Right lobe of liver (tissue), 6 donors: ENCODE data around the gene RNF146. TPM values are rescaled to one million over a fixed set of nuclear protein-coding genes. Genes with fewer than 3 reads are reported as not detected.
A peak's percentile ranks its signal among the peaks of the same experiment; 100 is the strongest.

Source experiments
- ATAC-seq, 4 donors: fragments of 200-7000 bp; cut with Tn5 transposase; one replicate each; pipeline ENCODE4 v1.9.1; 2020; ENCODE audit warnings: mild to moderate bottlenecking in 4 of 4, moderate library complexity in 4 of 4
- DNase-seq, 3 donors: peaks; one replicate each; pipeline ENCODE4 v3.0.0-alpha.2; 2020
- H3K27ac ChIP-seq, 3 donors: fragments of 200-600 bp; one replicate each; pipeline ENCODE4 v1.8.0; 2022
- H3K27me3 ChIP-seq, 2 donors: fragments of 200-600 bp; one replicate each; pipeline ENCODE4 v1.8.0; 2022
- H3K36me3 ChIP-seq, 4 donors: fragments of 200-600 bp; sonication (generic) in 1 of 4; one replicate each; pipeline versions ENCODE4 v1.5.1 to v1.8.0; 2017 to 2022; ENCODE audit warnings: control low read depth in 1 of 4
- H3K4me1 ChIP-seq, 4 donors: fragments of 200-600 bp; sonication (generic) in 1 of 4; one replicate each; pipeline versions ENCODE4 v1.5.1 to v1.8.0; 2017 to 2022; ENCODE audit warnings: control low read depth in 1 of 4
- H3K4me3 ChIP-seq, 3 donors: fragments of 200-600 bp; one replicate each; pipeline ENCODE4 v1.8.0; 2022
- H3K9me3 ChIP-seq, 4 donors: fragments of 200-600 bp; sonication (generic) in 1 of 4; one replicate each; pipeline versions ENCODE4 v1.5.1 to v1.8.0; 2017 to 2022; ENCODE audit warnings: control low read depth in 1 of 4
- CTCF ChIP-seq, 4 donors: fragments of 200-600 bp in 3 of 4; fragments of 450-650 bp in 1 of 4; IDR thresholded peaks; one replicate each; pipeline versions ENCODE4 v1.5.1 to v1.8.0; 2016 to 2022; ENCODE audit warnings: antibody characterized with exemption in 4 of 4, mild to moderate bottlenecking in 2 of 4
- POLR2A ChIP-seq: fragments of 450-650 bp; IDR thresholded peaks from one replicate; pipeline ENCODE4 v1.6.1; 2017; ENCODE audit warnings: antibody characterized with exemption, mild to moderate bottlenecking
- WGBS: methylation state at CpG from one replicate; pipeline ENCODE4 v1.1.6; 2018; ENCODE audit warnings: low coverage, low lambda C conversion rate; ENCODE audit not compliant: insufficient coverage; ENCODE audit errors: missing lambda C conversion rate; 5-methylcytosine and 5-hydroxymethylcytosine counted together
- intact Hi-C, 2 donors: fragments of 100-400 bp; cut with DNase I; formaldehyde crosslinking; loops; one replicate each; pipeline versions ENCODE4 v1.11.2 to v1.14.1; 2022
- total RNA-seq, 6 experiments: library from RNA; depleted of rRNA in 2 of 6; stranded (reverse); fragments of >200 nt in 2 of 6; fragmentation: NEBNext Ultra II Directional in 3 of 6; extraction: Animal tissue kit (Norgen Biotek cat#: 25700) in 3 of 6; gene quantifications; one replicate each; pipeline versions ENCODE4 v1.1.0 to v1.2.4, GENCODE V29; 2016 to 2023
- donor health status: DM: no; HTN: yes; CAD: no.
- donor health status: DM: no; HTN: no; CAD: no.
- donor health status: DM: no; HTN: no; CAD: no.
- donor health status: DM: no; HTN: yes; CAD: no.
- donor health status: DM: no; HTN: yes; CAD: no.

The RNF146 gene
- total RNA-seq, 6 experiments from 2014 or later, result 12.8 to 19.5 (median 14.9) TPM

GRCh38 chr6:127277878-127278843 is 11.5 kb downstream of the RNF146 start:
- DNase-seq, result no peak
- no peaks in the 10 kb centered on the region for H3K27me3 ChIP-seq
- no peaks in the 10 kb centered on the region for H3K9me3 ChIP-seq
- H3K27ac ChIP-seq, result peak overlapping the region; percentile 35 to 89 (median 84)
- no peak for TF ChIP-seq CTCF (IDR thresholded peaks at IDR 0.05)
- TF ChIP-seq POLR2A, result no peak
- WGBS, result 30% methylated on average over 3 of the region's 3 CpGs
- H3K4me3 ChIP-seq, result no peak overlapping the region
- peaks cover 0 to 29% (median 6%) of the 10 kb centered on the region in 4 donors for H3K36me3 ChIP-seq
- peak; percentile 80 to 91 (median 88) for ATAC-seq
- peaks cover 0 to 28% (median 10%) of the 10 kb centered on the region in 4 donors for H3K4me1 ChIP-seq
- intact Hi-C loops, result no loop called here

- WGBS, result 8% methylated on average over 1 of the region's 1 CpG
- Histone ChIP-seq H3K4me3 (no peak overlapping the region), H3K9me3 (no peaks in the 10 kb centered on the region), H3K4me1 (peaks cover 0 to 28% (median 10%) of the 10 kb centered on the region in 4 donors), H3K36me3 (peaks cover 0 to 31% (median 6%) of the 10 kb centered on the region in 4 donors), H3K27ac (peak overlapping the region in 1 of 3 donors; percentile 89), H3K27me3 (no peaks in the 10 kb centered on the region)
- TF ChIP-seq POLR2A (no peak), CTCF (IDR thresholded peaks at IDR 0.05) (no peak)
- ATAC-seq (no peak), DNase-seq (no peak)
- intact Hi-C loops, result no loop called here
These were observed 13.2 kb downstream of the RNF146 start for GRCh38 chr6:127279815-127280214.

- TF ChIP-seq POLR2A, result no peak
- no peak for TF ChIP-seq CTCF (IDR thresholded peaks at IDR 0.05)
- ATAC-seq (no peak), DNase-seq (no peak)
- intact Hi-C loops, result no loop called here
- Histone ChIP-seq H3K27ac (no peak overlapping the region), H3K36me3 (peaks cover 0 to 48% (median 13%) of the 10 kb centered on the region in 4 donors), H3K27me3 (no peaks in the 10 kb centered on the region), H3K4me3 (no peak overlapping the region), H3K4me1 (peaks cover 0 to 27% (median 6%) of the 10 kb centered on the region in 4 donors), H3K9me3 (no peaks in the 10 kb centered on the region)
- WGBS, result 100% methylated on average over 1 of the region's 1 CpG
These were observed 15.5 kb downstream of the RNF146 start for GRCh38 chr6:127282184-127282583.

- Histone ChIP-seq H3K4me1 (peaks cover 0 to 15% (median 0%) of the 10 kb centered on the region in 4 donors), H3K36me3 (peaks cover 0 to 30% (median 15%) of the 10 kb centered on the region in 4 donors), H3K4me3 (no peak overlapping the region), H3K9me3 (no peaks in the 10 kb centered on the region), H3K27ac (no peak overlapping the region), H3K27me3 (no peaks in the 10 kb centered on the region)
- intact Hi-C loops, result no loop called here
- no peak for DNase-seq
- ATAC-seq, result no peak
- TF ChIP-seq CTCF (IDR thresholded peaks at IDR 0.05) (no peak), POLR2A (no peak)
These were observed 22.0 kb downstream of the RNF146 start for GRCh38 chr6:127288705-127289104.
